ENCODE measurements around the gene DEFB124. TPM values are rescaled to one million over a fixed set of nuclear protein-coding genes. Genes with fewer than 3 reads are reported as not detected.

Gene DEFB124
- polyA plus RNA-seq, 1 donor (not counting 4 experiments of a cell fraction or from before 2014, with no cell fraction given): not detected

DNA sequence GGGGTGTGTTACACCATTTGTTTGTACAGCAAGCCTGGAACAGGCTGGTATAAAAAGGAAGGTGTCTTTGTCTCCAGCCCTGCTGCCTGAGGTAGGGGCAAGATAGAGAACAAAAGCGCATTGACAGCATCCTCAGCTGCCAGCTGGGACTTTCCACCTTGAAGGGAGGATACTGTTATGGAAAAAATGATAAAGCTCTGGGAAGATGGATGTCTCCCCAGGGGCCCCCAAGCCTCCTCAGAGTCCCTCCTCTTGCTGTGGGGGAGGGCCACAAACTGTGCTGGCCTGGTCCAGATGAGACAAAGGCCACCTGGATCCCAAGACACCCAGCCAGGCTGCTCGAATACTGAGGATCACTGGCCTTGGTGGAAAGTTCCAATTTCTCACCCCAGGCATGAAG is 13.2 kb upstream of the DEFB124 start:
- peaks cover 15% of the 10 kb centered on the region for H3K27me3 ChIP-seq (ENCODE audit: control insufficient read depth, extremely low read depth, insufficient read depth, low read length)
- FAIRE-seq (no peak), DNase-seq (ENCODE audit: low read depth, low spot score) (no peak)
- no peaks in the 10 kb centered on the region for H4K20me1 ChIP-seq (ENCODE audit: control insufficient read depth, extremely low read depth, insufficient read depth, low read length)
- no peaks in the 10 kb centered on the region for H3K4me1 ChIP-seq (ENCODE audit: control insufficient read depth, extremely low read depth, insufficient read depth, low read length)
- H3K36me3 ChIP-seq (ENCODE audit: control insufficient read depth in 2 of 2, extremely low read depth in 1 of 2, insufficient read depth in 2 of 2, low read length in 2 of 2): no peaks in the 10 kb centered on the region
- no peaks in the 10 kb centered on the region for H3K9me1 ChIP-seq (ENCODE audit: control insufficient read depth, extremely low read depth, insufficient read depth, low read length)
- H3K4me3 ChIP-seq (ENCODE audit: control insufficient read depth in 2 of 3, extremely low read depth in 1 of 3, insufficient read depth in 2 of 3, low read depth in 1 of 3, low read length in 3 of 3): no peak overlapping the region
- H3K4me2 ChIP-seq (ENCODE audit: control insufficient read depth, extremely low read depth, insufficient read depth, low read depth, low read length): no peak overlapping the region
- no peak overlapping the region for H3K27ac ChIP-seq (ENCODE audit: control insufficient read depth, insufficient read depth, low read length)
- H2AFZ ChIP-seq (ENCODE audit: control insufficient read depth, low read length): no peak overlapping the region
- TF ChIP-seq EZH2 (IDR thresholded peaks at IDR 0.05; ENCODE audit: low read length) (no peak), CTCF (optimal IDR thresholded peaks at IDR 0.05 in 1 of 3, IDR thresholded peaks at IDR 0.05 in 1 of 3, conservative IDR thresholded peaks at IDR 0.05 in 1 of 3; ENCODE audit: extremely low read depth in 1 of 3, insufficient read depth in 2 of 3, low read length in 3 of 3) (no peak)
- H3K9ac ChIP-seq (ENCODE audit: control insufficient read depth, extremely low read depth, insufficient read depth, low read length): no peak overlapping the region
- no peaks in the 10 kb centered on the region for H3K79me2 ChIP-seq (ENCODE audit: control insufficient read depth, insufficient read depth, low read length)
- dilution Hi-C loops (cut with MboI; ENCODE audit: extremely low pct_ligation_motif_present, low sequenced_read_pairs): no loop called here
- no peaks in the 10 kb centered on the region for H3K9me3 ChIP-seq (ENCODE audit: control insufficient read depth, low read depth, low read length)

DNA sequence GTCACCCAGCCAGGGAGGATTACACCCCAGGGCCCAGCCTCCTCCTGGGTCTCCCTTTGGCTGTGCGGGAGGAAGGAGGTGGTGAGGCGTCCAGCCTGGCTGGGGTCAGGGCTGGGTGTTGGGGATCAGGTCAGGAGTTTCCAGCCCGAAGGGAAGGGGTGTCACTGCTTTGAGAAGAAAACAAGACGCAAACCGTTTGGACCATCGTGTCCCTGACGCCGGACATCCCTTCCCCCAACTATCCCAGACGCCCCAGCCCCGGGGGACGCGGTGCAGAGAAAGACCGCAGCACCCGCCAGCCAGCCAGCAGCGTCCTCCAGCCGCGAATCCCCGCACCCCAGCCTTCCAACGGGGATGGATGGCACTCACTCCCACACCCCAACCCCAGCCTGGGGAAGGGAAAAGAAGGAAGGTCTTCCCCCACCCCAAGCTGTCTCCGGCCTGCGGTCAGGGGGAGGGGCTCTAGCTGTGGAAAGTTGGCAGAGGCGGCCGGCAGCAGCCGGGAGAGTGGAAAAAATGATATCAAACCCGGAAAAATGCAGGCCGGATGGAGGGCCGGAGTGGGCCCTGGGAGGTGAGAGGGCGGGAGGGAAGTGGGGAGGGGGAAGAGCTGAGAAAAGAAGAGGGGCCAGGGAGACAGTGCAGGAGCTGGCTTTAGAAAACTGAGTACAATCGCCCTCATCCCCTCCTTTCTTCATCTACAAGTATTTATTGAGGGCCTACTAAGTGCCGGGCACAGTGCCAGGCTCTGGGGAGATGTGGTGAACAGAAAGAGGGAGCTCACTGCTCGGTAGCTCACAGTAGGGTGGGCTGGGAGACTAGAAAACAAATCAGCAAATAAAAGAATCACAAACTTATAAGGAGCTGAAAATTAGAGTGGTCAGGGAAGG is 10.8 kb upstream of the DEFB124 start:
- H3K9ac ChIP-seq (ENCODE audit: control insufficient read depth, extremely low read depth, insufficient read depth, low read length): no peak overlapping the region
- no peaks in the 10 kb centered on the region for H4K20me1 ChIP-seq (ENCODE audit: control insufficient read depth, extremely low read depth, insufficient read depth, low read length)
- H3K4me2 ChIP-seq (ENCODE audit: control insufficient read depth, extremely low read depth, insufficient read depth, low read depth, low read length): no peak overlapping the region
- no peak overlapping the region for H2AFZ ChIP-seq (ENCODE audit: control insufficient read depth, low read length)
- H3K9me1 ChIP-seq (ENCODE audit: control insufficient read depth, extremely low read depth, insufficient read depth, low read length): no peaks in the 10 kb centered on the region
- no peak overlapping the region for H3K27ac ChIP-seq (ENCODE audit: control insufficient read depth, insufficient read depth, low read length)
- H3K4me1 ChIP-seq (ENCODE audit: control insufficient read depth, extremely low read depth, insufficient read depth, low read length): no peaks in the 10 kb centered on the region
- FAIRE-seq: no peak
- TF ChIP-seq CTCF (optimal IDR thresholded peaks at IDR 0.05 in 1 of 3, IDR thresholded peaks at IDR 0.05 in 1 of 3, conservative IDR thresholded peaks at IDR 0.05 in 1 of 3; ENCODE audit: extremely low read depth in 1 of 3, insufficient read depth in 2 of 3, low read length in 3 of 3) (no peak), EZH2 (IDR thresholded peaks at IDR 0.05; ENCODE audit: low read length) (no peak)
- H3K9me3 ChIP-seq (ENCODE audit: control insufficient read depth, low read depth, low read length): no peaks in the 10 kb centered on the region
- dilution Hi-C loops (cut with MboI; ENCODE audit: extremely low pct_ligation_motif_present, low sequenced_read_pairs): no loop called here
- no peaks in the 10 kb centered on the region for H3K79me2 ChIP-seq (ENCODE audit: control insufficient read depth, insufficient read depth, low read length)
- H3K4me3 ChIP-seq (ENCODE audit: control insufficient read depth in 2 of 3, extremely low read depth in 1 of 3, insufficient read depth in 2 of 3, low read depth in 1 of 3, low read length in 3 of 3): no peak overlapping the region
- H3K36me3 ChIP-seq (ENCODE audit: control insufficient read depth in 2 of 2, extremely low read depth in 1 of 2, insufficient read depth in 2 of 2, low read length in 2 of 2): no peaks in the 10 kb centered on the region
- peaks cover 15% of the 10 kb centered on the region for H3K27me3 ChIP-seq (ENCODE audit: control insufficient read depth, extremely low read depth, insufficient read depth, low read length)
- no peak for DNase-seq (ENCODE audit: low read depth, low spot score)
